Measurements from ENCODE around the gene ARL14EPL. TPM values are rescaled to one million over a fixed set of nuclear protein-coding genes. Genes with fewer than 3 reads are reported as not detected.
"Not testable (repeated sequence)": the region's sequence is repeated elsewhere in the genome, so short reads cannot be mapped to it uniquely, and the experiment has no call there.

Gene ARL14EPL
- total and polyA plus RNA-seq, 7 donors, result 0.04 TPM; not detected in 6

DNA sequence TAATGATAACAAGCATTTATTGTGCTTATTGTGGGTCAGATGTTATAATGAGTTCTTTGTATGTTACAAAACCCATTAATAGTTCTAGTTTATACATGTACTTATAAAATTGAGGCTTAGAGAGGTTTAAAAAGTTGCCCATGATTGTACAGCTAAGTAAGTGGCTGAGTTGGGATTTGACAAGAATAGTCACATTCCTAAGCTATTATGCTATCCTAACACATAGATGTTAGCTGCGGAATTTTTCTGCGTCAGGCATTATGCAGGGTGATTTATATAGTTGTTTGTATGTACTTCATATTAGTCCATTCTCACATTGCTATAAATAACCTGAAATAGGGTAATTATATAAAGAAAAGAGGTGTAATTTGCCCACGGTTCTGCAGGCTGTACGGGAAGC, 65.0 kb downstream of the ARL14EPL start:
- no peak for DNase-seq
- Histone ChIP-seq H3K27ac (no peak overlapping the region), H3K9me3 (no peaks in the 10 kb centered on the region), H3K4me3 (no peak overlapping the region), H3K27me3 (no peaks in the 10 kb centered on the region), H3K4me1 (no peaks in the 10 kb centered on the region), H3K36me3 (peaks cover 13 to 41% (median 26%) of the 10 kb centered on the region in 4 donors)
- intact Hi-C loops (cut with DNase I), result no loop called here
- WGBS, 2 donors, result 93 to 96% methylated on average over 4 of the region's 4 CpGs
- no peak for TF ChIP-seq POLR2A (IDR thresholded peaks at IDR 0.05)

DNA sequence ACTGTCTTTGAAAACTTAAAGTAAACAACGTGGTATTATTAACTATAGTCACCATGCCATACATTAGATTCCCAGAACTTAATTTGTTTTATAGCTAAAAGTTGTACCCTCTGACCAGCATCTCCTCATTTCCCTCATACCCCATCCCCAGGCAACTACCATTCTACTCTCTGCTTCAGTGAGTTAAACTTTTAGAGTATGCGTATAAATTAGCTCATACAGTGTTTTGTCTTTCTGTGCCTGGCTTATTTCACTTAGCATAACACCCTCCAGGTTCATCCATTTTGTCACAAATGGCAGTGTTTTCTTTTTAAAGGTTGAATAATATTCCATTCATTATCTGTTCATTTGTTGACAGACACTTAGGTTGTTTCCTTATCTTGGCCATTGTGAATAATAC, 66.7 kb downstream of the ARL14EPL start:
- TF ChIP-seq EP300 (IDR thresholded peaks at IDR 0.05) (no peak), POLR2A (IDR thresholded peaks at IDR 0.05) (no peak), POLR2AphosphoS5 (IDR thresholded peaks at IDR 0.05) (no peak)
- TF ChIP-seq, protein P1, sequence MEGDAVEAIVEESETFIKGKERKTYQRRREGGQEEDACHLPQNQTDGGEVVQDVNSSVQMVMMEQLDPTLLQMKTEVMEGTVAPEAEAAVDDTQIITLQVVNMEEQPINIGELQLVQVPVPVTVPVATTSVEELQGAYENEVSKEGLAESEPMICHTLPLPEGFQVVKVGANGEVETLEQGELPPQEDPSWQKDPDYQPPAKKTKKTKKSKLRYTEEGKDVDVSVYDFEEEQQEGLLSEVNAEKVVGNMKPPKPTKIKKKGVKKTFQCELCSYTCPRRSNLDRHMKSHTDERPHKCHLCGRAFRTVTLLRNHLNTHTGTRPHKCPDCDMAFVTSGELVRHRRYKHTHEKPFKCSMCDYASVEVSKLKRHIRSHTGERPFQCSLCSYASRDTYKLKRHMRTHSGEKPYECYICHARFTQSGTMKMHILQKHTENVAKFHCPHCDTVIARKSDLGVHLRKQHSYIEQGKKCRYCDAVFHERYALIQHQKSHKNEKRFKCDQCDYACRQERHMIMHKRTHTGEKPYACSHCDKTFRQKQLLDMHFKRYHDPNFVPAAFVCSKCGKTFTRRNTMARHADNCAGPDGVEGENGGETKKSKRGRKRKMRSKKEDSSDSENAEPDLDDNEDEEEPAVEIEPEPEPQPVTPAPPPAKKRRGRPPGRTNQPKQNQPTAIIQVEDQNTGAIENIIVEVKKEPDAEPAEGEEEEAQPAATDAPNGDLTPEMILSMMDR (IDR thresholded peaks at IDR 0.05), result no peak
- intact Hi-C loops (cut with DNase I), result no loop called here
- 78 to 99% methylated on average over 2 of the region's 2 CpGs for WGBS, 2 donors
- H3K4me3 ChIP-seq, result no peak overlapping the region
- H3K36me3 ChIP-seq, result peaks cover 4 to 24% (median 12%) of the 10 kb centered on the region in 4 donors
- no peaks in the 10 kb centered on the region for H3K9me3 ChIP-seq
- DNase-seq, result no peak
- H3K4me1 ChIP-seq, result no peaks in the 10 kb centered on the region
- H3K27me3 ChIP-seq, result no peaks in the 10 kb centered on the region
- no peak overlapping the region for H3K27ac ChIP-seq

DNA sequence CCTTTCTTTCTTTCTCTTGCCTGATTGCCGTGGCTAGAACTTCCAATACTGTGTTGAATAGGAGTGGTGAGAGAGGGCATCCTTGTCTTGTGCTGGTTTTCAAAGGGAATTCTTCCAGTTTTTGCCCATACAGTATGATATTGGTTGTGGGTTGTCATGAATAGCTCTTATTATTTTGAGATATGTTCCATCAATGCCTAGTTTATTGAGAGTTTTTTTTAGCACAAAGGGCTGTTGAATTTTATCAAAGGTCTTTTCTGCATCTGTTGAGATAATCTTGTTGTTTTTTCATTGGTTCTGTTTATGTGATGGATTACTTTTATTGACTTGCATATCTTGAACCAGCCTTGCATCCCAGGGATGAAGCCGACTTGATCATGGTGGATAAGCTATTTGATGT, 72.7 kb downstream of the ARL14EPL start:
- H3K27me3 ChIP-seq; H3K4me3 ChIP-seq; H3K36me3 ChIP-seq; DNase-seq; intact Hi-C loops (cut with DNase I); H3K9me3 ChIP-seq; H3K4me1 ChIP-seq; H3K27ac ChIP-seq: not testable (repeated sequence)
- WGBS, 2 donors, result 96 to 97% methylated on average over 2 of the region's 2 CpGs

Other genes starting within 250 kb of the ARL14EPL start
- 10 to 100 TPM; 16.8 to 21.4 (median 20.0) TPM for gene CDO1, start 215.8 kb upstream of the ARL14EPL start, total RNA-seq
- gene CDO1, start 215.8 kb upstream of the ARL14EPL start, polyA plus RNA-seq, result 1 to 10 TPM in 2 of 3 donors, not detected in 1; 5.4 to 6.3 TPM
- gene ATG12, start 190.9 kb upstream of the ARL14EPL start, total RNA-seq, result 10 to 100 TPM; 35.3 to 82.5 (median 56.0) TPM
- gene ATG12, start 190.9 kb upstream of the ARL14EPL start, polyA plus RNA-seq, result 10 to 100 TPM; 29.5 to 46.0 (median 34.2) TPM
- 100 to 1,000 TPM in 3 of 4 donors, 10 to 100 TPM in 1; 87.8 to 229 (median 119) TPM for gene AP3S1, start 190.5 kb upstream of the ARL14EPL start, total RNA-seq
- 100 to 1,000 TPM in 2 of 3 donors, 10 to 100 TPM in 1; 59.7 to 203 (median 190) TPM for gene AP3S1, start 190.5 kb upstream of the ARL14EPL start, polyA plus RNA-seq
- 1 to 10 TPM; 3.0 to 5.4 (median 4.0) TPM for gene LVRN, start 70.0 kb upstream of the ARL14EPL start, total RNA-seq
- gene LVRN, start 70.0 kb upstream of the ARL14EPL start, polyA plus RNA-seq, result 1 to 10 TPM in 1 of 3 donors, under 1 TPM in 2; 0.23 to 8.4 (median 0.45) TPM
- gene COMMD10, start 52.6 kb downstream of the ARL14EPL start, total RNA-seq, result 10 to 100 TPM; 27.3 to 47.7 (median 41.3) TPM
- 10 to 100 TPM; 17.8 to 28.7 (median 21.6) TPM for gene COMMD10, start 52.6 kb downstream of the ARL14EPL start, polyA plus RNA-seq

Measured in sigmoid colon (tissue), 7 donors.